EL (cell line): ENCODE data around the gene PRPSAP1.
A peak's percentile ranks its signal among the peaks of the same experiment; 100 is the strongest.
"Not testable (repeated sequence)": the region's sequence is repeated elsewhere in the genome, so short reads cannot be mapped to it uniquely, and the experiment has no call there.

ENCODE experiments used
- DNase-seq: peaks from one replicate; pipeline ENCODE4 v3.0.0-alpha.2; 2016

The PRPSAP1 gene

GRCh38 chr17:76318586-76318985 lies 35.1 kb downstream of the PRPSAP1 start:
- DNase-seq = peak; percentile 21

GRCh38 chr17:76317535-76317934 lies 36.2 kb downstream of the PRPSAP1 start:
- DNase-seq = no peak

- no peak for DNase-seq
Observed at GRCh38 chr17:76314392-76315227, 39.1 kb downstream of the PRPSAP1 start.

- DNase-seq = no peak
Observed at GRCh38 chr17:76312735-76313134, 41.0 kb downstream of the PRPSAP1 start.

- no peak for DNase-seq
Observed at GRCh38 chr17:76309461-76309860, 44.3 kb downstream of the PRPSAP1 start.

- DNase-seq = no peak
Observed at GRCh38 chr17:76307966-76308338, 45.8 kb downstream of the PRPSAP1 start, which contains the start of gene QRICH2. QRICH2 (minus strand) TSS chr17:76308276; CDS start chr17:76307998, 278 bp downstream.

- DNase-seq = no peak
Observed at GRCh38 chr17:76307299-76307965, 46.3 kb downstream of the PRPSAP1 start.

- not testable (repeated sequence) for DNase-seq
Observed at GRCh38 chr17:76305135-76305454, 48.6 kb downstream of the PRPSAP1 start.

- DNase-seq = no peak
Observed at GRCh38 chr17:76304226-76305134, 49.2 kb downstream of the PRPSAP1 start.

- no peak for DNase-seq
Observed at GRCh38 chr17:76297436-76297835, 56.3 kb downstream of the PRPSAP1 start.

- DNase-seq = no peak
Observed at GRCh38 chr17:76296889-76297288, 56.8 kb downstream of the PRPSAP1 start.

GRCh38 chr17:76296186-76296585 lies 57.5 kb downstream of the PRPSAP1 start:
- no peak for DNase-seq

GRCh38 chr17:76293106-76293505 lies 60.6 kb downstream of the PRPSAP1 start:
- no peak for DNase-seq

- DNase-seq = no peak
Observed at GRCh38 chr17:76292567-76292966, 61.1 kb downstream of the PRPSAP1 start.

GRCh38 chr17:76281573-76282371 lies 71.9 kb downstream of the PRPSAP1 start:
- DNase-seq = no peak

- no peak for DNase-seq
Observed at GRCh38 chr17:76280650-76281049, 73.1 kb downstream of the PRPSAP1 start.

GRCh38 chr17:76279742-76280287 lies 73.9 kb downstream of the PRPSAP1 start:
- no peak for DNase-seq

GRCh38 chr17:76278952-76279741 lies 74.6 kb downstream of the PRPSAP1 start:
- peak; percentile 77 for DNase-seq

- DNase-seq = no peak
Observed at GRCh38 chr17:76278268-76278908, 75.3 kb downstream of the PRPSAP1 start.
